HG02943 (cell line): ENCODE measurements around the gene LAMA3.

Experiments
- ATAC-seq: cut with Tn5 transposase; IDR thresholded peaks from one replicate; pipeline ENCODE4 v1.9.1; 2021; ENCODE audit warnings: mild to moderate bottlenecking, low read depth, moderate library complexity; ENCODE audit not compliant: unreplicated experiment

Gene LAMA3

DNA sequence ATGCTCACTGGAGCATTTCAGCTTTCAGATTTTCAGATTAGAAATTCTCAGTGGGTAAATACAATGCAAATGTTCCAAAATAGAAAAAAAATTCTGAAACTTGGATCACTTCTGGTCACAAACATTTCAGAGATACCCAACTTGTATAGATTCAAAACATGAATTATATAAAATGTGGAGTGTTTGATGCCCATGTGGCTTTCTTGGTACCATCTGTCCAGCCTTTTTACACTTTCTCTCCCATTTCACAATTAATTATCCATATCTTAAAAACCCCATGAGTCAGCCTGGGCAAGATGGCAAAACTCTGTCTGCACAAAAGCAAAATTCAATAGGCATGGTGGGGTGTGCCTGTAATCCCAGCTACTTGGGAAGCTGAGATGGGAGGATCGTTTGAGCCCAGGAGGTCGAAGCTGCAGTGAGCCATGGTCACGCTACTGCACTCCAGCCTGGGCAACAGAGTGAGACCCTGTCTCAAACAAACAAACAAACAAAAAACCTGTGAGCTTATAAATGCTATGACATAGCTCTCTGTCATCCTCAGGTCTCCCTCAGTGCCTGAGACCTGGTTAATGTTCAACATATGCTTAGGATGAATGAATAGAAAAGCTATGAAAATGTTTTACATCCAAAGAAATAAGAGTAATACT lies 179.0 kb downstream of the LAMA3 start:
- no peak for ATAC-seq

DNA sequence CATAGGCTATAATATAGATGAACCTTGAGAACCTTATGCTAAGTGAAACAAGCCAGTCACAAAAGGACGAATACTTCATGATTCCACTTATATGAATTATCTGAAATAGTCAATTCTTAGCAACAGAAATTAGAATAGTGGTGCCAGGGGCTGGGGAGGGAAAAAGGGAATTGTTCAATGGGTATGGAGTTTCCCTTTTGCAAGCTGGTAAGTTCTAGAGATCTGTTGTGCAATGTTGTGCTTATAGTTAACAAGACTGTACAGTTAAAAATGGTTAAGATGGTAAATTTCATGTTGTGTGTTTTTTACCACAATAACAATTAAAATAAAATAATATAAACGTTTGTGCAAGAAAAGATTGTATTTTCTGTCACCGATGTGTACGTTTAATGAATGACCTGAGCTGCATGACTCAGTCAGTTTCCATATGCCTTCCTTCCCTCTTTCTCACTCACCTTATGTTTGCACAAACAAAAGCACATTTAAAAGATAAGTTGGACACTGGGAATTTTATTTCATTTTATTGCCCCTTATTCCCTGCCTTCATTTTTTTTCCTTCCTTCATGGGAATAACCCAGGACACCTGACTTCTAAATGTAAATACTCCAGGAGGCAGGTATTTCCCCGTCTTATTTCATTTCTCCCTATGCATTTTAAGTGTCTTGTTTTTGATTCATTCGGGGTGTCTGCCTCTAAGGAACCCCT lies 181.6 kb downstream of the LAMA3 start:
- ATAC-seq: no peak

DNA sequence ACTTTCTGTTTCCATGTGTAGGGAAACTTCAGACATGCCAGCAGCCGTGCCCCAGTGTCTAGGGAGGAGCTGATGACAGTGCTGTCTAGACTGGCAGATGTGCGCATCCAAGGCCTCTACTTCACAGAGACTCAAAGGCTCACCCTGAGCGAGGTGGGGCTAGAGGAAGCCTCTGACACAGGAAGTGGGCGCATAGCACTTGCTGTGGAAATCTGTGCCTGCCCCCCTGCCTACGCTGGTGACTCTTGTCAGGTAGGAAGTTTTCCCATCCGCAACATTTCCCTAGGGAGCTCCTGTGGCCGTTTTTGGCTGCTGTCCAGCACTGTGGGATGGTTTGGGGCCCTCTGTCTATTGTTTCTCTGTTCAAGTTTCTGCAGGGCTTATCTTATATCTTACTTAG lies 182.2 kb downstream of the LAMA3 start:
- ATAC-seq: peak; percentile 80

DNA sequence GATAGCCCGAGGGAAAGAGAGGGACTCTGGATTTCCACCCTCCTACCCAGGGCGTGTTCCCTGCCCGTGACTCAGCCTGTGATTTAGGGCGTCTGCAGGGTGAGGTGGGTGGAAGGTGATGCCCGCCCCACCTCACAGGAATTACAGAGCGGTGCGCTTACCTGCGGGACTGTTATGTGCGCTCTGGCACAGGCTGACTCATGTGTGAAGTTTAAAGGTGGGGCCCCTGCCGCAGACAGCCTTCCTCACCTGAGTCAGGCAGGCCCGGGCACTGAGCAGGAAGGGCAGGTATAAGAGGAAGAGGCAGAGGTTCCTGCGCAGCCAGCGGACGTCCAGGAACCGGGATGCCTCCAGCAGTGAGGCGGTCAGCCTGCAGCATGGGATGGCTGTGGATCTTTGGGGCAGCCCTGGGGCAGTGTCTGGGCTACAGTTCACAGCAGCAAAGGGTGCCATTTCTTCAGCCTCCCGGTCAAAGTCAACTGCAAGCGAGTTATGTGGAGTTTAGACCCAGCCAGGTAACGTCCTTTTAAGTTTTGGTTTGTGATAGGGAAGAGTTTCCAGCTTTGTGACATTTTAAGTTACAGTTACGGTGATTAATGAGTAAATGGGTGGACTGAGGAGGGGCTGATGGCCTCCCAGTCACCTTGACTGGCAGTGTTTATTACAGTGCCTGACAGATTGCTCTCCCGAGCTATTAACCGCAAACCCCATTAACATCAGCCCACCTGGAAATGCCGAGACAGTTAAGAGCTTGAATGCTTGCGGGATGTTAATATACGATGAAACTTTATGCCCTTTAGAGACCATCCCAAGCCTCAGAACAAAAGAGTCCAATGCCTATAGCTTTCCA lies 183.7 kb downstream of the LAMA3 start:
- no peak for ATAC-seq

DNA sequence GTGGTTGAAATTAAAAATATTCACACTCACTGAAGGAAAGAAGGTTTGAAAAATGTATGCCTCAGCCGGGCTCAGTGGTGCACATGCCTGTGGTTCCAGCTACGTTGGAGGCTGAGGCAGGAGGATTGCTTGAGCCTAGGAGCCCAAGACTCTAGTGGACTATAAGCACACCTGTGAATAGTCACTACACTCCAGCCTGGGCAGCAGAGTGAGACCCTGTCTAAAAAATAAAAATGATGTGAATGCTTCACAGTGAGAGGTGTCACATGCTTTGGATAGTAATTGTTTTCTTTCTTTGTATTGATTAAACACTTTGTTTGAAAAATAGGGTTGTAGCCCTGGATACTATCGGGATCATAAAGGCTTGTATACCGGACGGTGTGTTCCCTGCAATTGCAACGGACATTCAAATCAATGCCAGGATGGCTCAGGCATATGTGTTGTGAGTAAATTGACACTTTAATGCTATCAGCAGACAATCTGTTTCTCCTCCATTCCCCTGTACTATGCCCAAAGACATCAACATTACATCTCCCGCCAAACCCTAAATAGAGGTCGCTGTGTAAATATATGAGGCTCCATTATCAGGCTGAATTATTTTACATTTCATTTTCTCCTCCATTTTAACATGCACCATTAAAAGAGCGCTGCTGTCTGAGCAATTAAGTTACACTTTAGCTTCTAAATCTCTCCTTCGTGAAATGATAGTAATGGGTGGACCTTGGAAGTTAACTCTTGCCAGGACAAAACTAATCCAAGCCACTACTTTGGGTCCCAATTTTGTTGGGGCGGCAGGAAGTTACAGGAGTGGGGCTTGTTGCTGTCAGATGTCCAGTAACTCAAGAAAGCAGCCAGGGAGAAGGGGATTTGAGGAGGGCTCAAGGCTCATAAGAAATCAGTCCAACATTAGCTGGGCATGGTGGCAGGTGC lies 187.0 kb downstream of the LAMA3 start:
- ATAC-seq: no peak

DNA sequence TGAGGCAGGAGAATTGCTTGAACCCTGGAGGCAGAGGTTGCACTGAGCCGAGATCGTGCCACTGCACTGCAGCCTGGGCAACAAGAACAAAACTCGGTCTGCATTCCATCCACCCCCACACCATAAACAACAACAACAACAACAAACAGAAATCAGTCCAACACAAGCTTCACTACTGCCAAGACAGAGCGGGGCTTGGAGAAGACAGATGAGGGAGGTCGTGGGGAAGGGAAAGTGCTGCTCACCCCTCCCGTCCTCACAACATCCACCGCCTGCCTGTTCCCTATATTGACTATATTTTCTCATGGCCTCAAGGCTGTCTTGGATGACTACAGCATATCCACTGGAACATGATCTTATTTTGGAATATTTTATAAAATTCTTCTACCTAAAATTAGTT lies 187.7 kb downstream of the LAMA3 start:
- no peak for ATAC-seq

DNA sequence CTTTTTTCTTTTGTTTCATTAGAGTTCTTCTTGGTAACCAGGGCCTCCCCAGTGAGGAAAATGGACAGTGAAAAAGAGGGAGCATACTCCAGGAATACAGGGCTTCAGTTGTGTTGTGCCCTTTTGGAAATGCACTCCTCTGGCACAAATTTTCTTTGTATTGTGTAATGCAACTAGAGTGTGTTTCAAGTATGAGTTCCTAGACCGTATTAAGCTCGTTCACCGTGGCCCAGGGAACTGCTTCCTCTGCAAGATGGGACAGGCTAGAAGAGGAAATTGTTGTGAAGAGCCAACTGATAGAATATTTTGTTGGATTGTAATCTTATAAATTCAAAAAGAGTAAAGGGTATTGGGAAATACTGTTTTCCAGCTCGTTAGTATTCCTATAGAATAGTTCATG lies 188.1 kb downstream of the LAMA3 start:
- ATAC-seq: no peak

DNA sequence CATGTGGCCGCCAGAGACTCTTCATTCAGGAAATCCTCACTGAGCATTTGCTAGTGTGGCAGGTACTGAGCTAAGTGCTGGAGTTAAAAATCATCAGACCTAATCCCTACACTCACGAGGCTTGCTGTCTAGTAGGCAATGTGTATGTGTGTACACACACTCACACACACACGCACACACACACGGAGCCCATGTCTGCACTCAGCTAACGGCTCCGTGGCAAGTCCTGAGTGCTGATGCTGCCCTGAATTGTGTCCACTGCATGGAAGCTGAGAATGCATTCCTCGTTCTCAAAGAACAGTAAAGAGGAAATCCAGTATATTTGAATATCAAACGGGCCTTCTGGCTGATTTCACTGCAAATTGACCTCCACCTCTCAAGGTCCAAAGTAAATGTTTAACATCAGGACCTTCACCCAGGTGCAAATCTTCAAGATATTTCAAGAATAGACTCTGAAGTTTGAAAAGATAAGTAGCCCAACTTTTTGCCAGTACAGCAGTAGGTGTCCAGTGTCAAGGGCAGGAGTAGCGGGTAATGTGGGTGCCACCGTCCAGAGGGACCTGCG lies 189.2 kb downstream of the LAMA3 start:
- ATAC-seq: no peak

DNA sequence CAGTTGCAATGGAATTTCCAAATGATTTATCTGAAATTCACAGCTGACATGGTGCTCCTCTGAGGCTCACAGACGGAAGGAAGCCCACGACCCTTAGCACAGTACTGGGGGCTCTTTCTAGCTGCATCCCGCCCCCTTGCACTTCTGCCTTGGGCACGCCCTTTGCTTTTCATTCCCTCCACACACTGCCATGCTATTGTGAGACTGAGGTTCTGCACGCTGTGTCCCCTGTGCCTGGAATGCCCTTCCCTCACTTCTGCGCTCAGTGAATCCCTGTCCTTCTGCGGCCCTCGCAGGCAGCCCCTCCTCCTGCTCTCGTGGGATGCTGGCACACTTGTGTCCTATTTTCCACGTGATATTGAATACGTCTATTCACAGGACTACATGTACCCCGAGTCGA lies 189.9 kb downstream of the LAMA3 start:
- no peak for ATAC-seq

DNA sequence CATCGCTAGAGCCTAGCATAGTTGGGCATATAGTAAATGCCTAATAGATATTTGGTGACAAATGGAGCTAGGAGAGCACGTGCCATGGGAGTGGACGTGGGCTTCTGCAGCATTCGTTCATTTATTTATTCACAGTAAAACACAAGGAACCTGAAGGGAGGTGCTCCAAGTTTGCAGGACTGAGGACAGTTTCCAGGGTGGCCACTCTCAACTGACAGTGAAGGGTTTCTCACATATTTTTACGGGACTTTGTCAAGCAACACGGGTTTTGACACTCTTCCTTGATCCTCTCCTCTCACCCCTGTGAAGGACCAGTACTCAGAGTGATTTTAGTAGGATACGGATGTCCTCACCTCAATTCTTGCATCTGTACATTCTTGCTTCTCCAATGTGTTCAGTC lies 190.3 kb downstream of the LAMA3 start:
- ATAC-seq: no peak

DNA sequence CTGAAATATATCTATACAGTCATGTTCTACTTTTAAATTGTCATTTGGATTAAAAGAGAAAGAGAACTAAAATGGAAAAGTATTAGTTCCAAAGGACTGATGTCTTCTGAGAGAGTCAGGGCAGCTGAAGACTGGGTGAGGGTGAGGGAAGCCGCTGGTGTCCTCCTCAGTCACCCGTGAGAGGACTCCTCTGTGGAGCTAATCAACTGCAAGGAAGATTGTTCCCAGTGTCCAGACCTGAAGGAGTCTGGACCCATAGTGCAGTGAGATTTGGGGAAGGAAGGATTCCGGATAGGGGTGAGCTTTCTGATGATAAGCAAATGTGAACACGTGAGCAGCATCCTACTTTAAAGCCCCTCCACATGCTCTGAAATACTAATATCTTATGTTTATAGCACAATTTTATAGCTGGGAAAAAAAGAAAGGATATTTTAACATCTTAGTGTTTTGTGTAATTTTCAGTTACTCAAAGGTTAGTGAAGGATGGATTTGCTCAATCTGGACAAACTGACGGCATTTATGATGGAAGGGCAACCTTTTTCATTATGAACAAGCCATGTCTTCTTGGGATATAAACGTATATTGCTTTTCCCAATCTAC lies 190.8 kb downstream of the LAMA3 start:
- no peak for ATAC-seq

DNA sequence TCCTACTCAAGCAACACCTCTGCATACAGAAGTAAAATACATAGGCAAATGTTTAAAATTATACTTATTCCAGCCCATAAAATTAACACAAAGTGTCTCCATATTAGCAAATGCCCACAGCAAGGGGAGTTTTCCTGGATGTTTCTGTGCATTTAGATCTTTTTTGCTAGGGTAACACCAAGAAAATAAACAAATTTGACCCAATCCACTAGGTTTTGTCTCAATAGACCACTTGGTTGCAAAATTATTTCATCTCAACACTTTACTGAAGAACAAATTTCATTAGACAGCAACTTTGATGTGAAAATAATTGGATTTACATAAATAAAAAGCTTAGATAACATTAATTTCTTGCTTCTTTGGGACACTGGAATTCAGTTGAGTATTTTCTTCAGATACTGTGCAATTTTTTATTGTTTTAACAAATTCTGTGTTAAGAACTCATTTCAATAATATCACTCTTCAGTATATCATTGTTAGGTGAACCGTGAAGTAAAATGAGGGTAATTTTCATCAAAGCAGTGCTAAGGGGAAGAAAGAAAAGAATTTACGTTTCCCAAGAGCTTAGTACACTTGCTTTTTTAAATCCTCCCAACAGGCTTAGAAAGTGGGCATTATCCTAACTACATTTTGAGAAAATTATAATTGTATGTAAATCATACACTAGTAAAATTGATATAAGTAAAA lies 191.8 kb downstream of the LAMA3 start:
- no peak for ATAC-seq

DNA sequence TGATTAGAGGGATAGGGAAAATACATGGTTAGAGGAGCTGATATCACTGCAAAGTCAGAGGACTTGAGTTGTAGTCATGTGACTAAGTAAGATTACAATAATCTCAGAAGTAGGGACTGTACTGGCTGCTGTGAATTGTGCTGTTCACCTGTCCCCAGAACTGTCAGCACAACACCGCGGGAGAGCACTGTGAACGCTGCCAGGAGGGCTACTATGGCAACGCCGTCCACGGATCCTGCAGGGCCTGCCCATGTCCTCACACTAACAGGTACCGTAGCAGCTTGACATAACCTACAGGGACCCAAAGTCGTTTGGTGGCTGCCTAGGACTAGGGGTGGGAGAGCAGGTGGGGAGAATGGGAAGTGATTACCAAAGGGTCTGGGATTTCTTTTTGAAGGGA lies 192.5 kb downstream of the LAMA3 start:
- no peak for ATAC-seq

DNA sequence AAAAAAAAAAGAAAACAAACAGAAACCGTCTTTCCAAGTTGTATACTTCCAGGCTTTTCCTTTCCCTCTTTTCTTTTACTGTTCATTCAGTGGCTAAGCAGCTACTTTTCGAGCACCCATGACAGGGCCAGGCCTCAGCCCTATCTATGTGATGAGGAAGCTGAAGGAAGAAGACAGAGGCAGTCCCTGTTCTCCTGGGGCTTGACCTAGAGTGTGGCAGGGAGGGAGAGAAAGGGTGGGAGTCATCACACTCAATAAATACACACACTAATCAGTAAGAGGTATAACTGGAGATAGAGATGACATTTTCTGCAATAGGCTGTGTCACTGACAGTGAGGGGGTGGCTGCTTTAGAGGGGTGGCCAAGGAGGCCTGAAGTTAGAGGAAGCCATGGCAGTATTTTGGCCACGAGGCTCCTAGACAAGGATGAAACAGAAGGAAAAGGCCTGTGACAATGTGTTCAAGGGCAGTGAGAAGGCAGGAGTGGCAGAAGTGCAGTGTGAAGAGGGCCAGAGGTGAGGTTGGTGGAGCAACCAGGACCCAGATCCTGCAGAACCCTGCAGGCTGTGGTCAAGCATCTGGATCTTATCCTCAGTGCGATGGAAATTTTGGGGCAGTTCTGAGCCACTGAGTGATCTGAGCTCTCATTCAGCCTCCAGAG lies 193.5 kb downstream of the LAMA3 start:
- ATAC-seq: no peak

DNA sequence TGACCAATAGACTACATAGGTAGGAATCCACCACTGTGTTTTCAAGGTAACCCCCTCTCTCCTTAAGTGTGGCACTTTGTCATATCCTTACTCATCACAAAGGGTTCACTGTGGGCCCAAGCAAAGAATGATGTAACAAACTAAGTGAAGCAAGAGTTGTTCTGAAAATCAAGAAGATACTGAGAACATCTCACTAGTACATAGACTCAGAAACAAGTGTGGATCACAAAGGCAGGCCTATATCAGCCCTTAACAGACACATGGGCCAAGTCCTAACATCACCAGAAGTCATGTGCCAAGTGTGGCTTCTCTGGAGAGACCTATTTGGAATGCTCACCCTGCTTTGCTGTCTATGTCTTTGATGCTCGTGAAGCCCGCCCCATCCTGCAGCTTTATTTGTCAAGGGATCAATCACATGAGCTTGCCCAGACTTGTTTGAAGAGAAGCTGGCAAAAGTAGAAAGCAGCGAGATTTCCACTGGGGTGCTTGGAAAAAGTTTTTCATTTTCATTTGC lies 194.1 kb downstream of the LAMA3 start:
- no peak for ATAC-seq

DNA sequence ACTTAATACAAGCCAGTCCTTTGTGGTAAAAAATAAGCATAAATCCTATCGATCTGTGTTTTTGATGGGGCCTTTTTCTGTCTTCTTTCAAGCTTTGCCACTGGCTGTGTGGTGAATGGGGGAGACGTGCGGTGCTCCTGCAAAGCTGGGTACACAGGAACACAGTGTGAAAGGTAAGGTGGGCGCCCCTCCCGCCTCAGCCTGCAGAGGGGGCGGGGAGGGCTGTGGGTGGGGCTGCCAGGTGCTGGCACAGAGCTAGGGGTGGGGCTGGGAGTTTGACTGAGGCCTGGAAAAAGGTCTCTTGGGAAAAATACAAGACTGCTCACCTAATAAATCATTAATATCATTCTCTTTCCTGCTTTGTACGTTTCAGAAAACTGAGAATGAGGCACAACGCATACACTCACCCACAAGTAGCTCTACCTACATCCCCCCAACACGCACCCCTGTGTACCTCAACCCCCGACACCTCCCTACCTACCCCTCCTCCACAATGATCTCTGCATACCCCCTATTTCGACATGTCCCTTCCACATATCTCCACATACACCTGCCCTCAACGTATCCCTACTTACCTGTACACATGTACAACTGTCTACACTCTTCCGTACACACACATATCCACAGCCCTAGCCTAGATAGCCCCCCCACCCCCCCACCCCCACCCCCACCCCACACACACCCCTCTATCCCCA lies 195.6 kb downstream of the LAMA3 start:
- ATAC-seq: no peak

DNA sequence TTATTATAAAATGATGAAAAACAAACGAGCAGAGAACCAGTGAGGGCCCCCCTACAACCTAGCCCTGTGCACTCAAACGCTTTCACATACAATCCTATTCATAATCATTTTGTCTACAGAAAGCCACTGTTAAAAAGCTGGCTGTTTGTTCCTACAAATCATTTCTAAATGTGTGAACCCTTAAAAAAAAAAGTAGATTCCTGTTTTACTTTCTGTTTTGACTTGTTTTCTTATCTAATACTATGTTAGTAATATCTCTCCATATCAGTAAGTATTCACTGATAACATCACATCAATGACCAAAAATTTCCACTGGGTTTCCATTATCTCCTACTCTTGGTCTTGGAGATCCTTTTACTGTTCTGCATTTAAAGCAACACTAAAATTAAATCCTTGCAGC lies 196.5 kb downstream of the LAMA3 start:
- no peak for ATAC-seq

DNA sequence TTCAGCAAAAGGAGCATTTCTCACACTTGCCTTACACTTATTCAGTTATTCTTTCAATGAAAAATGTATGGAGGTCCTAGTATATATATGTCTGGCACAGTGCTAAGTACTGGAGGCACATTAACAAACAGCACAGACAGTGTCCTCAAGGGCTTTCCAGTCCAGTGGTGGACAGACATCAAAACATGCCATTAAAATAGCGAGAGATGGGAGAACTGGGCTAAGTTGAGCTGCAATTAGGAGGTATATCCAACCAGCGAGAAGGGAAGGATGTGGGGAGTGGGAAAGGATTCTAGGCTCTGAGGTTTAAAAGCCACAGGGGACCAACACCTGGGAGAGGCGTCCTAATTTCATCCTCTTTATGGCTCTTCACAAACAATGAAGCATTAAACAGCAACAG lies 197.8 kb downstream of the LAMA3 start:
- ATAC-seq: no peak
